ENCODE data around the gene C1orf159.

The C1orf159 gene

DNA sequence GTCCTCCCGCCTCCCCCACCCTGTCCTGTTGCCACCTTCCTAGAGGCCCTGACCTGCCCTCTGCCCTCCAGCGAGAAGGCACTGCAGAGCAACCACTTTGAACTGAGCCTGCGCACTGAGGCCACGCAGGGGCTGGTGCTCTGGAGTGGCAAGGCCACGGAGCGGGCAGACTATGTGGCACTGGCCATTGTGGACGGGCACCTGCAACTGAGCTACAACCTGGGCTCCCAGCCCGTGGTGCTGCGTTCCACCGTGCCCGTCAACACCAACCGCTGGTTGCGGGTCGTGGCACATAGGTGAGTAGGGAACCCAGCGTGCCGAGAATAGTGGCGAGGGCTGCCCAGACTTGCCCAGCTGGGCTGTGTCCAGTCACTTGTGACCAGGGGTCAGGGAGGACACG lies 62.2 kb downstream of the C1orf159 start:
- DNase-seq (ENCODE audit: low spot score): no peak

DNA sequence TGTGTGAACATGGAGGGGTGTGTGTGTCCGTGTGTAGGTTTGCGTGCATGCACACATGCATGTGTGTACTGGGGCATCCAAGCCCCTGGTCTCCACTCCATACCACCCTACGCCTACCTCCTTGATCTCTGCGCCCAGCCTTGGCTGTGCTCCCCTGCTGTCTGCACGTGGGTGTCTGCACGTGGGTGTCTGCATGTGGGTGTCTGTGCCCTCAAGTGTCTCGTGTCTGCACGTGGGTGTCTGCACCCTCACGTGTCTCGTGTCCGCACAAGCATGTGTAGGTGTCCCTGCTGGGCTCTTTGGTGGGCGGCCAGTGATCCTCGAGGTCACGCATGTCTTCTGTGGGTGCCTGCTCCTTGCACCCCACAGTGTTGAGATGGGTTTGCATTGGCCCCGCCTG lies 62.9 kb downstream of the C1orf159 start:
- no peak for DNase-seq (ENCODE audit: low spot score)

DNA sequence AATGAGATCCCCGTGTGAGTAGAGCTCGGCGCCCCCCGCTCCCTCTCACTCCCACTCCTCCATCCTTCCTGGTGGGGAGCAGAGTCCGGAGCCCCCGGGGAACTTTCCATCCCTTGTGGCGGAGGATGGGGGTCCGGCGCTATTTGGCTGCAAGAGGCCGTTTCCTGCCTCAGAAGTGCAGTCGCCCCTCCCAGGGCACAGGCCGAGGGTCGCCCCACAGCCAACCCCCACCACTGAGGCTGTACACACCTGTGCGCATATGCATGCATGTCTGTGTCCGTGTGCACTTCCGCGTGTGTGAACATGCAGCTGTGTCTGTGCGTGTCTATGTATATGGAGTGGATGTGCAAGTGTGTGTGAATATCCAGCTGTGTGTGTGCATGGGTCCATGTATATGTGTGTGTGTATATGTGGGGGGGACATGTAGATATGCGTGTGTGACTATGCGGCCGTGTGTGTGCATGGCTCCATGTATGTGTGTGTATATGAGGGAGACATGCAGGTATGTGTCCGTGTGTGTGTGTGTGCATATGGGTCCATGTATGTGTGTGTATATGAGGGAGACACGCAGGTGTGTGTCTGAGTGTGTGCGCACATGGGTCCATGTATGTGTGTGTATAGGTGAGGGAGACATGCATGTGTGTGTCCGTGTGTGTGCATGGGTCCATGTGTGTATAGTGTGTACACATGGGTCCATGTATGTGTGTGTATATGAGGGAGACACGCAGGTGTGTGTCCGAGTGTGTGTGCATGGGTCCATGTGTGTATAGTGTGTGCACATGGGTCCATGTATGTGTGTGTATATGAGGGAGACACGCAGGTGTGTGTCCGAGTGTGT lies 63.7 kb downstream of the C1orf159 start:
- no peak for DNase-seq (ENCODE audit: low spot score)

DNA sequence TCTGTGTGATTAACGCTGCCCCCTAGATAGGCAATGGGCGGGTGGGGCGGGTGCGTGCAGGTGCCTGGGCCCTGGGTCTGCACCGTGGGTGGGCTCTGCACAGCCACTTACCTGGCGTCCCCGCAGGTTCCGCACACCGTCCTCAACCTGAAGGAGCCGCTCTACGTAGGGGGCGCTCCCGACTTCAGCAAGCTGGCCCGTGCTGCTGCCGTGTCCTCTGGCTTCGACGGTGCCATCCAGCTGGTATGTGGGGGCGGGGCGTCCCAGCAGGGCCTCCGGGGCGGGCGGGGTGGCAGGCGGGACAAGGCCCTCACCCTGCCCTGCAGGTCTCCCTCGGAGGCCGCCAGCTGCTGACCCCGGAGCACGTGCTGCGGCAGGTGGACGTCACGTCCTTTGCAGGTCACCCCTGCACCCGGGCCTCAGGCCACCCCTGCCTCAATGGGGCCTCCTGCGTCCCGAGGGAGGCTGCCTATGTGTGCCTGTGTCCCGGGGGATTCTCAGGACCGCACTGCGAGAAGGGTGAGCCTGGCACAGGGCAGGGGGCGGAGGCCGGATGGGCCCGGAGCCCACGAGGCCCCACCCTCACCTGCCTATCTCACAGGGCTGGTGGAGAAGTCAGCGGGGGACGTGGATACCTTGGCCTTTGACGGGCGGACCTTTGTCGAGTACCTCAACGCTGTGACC lies 64.6 kb downstream of the C1orf159 start:
- no peak for DNase-seq (ENCODE audit: low spot score)

DNA sequence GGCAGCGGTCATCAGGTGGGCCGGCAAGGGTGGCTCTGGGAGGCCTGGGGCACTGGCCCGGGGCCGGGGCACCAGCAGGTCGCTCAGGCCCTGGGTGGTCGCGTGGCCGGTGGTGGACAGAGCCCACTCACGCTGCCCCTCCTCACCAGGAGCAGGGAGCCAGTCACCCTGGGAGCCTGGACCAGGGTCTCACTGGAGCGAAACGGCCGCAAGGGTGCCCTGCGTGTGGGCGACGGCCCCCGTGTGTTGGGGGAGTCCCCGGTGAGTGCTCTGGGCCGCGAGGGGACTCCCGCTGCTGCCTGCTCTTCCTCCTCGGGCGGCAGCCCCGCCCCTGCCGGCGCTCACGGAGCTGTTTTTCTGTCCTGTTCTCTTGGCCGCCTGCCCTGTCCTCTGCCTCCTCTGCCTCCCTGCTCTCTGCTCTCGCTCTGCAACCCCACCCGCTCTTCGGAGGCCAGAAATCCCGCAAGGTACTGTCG lies 65.3 kb downstream of the C1orf159 start:
- no peak for DNase-seq (ENCODE audit: low spot score)

DNA sequence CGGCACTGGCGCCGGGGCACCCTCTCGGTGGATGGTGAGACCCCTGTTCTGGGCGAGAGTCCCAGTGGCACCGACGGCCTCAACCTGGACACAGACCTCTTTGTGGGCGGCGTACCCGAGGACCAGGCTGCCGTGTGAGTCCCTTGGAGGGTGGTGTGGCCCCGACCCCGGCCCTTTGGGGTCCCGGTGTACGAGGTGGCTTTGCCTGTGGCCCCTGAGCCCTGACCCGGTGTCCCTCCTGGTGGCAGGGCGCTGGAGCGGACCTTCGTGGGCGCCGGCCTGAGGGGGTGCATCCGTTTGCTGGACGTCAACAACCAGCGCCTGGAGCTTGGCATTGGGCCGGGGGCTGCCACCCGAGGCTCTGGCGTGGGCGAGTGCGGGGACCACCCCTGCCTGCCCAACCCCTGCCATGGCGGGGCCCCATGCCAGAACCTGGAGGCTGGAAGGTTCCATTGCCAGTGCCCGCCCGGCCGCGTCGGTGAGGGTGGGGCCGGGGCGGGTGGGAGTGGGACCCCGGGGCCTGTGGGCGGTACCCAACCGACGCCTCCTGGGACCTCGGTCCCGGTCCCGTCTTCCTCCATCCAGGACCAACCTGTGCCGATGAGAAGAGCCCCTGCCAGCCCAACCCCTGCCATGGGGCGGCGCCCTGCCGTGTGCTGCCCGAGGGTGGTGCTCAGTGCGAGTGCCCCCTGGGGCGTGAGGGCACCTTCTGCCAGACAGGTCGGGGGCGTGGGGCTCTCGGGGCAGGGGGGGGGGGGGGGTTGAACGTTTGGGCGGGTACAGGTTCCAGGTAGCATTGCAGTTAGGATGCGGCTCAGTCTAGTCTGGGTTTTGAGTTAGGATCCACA lies 66.3 kb downstream of the C1orf159 start:
- no peak for DNase-seq (ENCODE audit: low spot score)

DNA sequence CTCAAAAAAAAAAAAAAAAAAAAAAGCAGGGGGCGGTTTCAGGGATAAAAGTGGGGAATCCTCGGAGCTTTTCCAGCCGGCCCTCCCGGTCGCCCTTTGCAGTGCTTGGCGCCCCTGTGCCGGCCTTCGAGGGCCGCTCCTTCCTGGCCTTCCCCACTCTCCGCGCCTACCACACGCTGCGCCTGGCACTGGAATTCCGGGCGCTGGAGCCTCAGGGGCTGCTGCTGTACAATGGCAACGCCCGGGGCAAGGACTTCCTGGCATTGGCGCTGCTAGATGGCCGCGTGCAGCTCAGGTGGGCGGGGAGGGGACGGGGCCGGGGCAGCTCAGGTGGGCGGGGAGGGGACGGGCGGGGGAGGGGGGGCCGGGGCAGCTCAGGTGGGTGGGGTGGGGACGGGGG lies 67.1 kb downstream of the C1orf159 start:
- no peak for DNase-seq (ENCODE audit: low spot score)

DNA sequence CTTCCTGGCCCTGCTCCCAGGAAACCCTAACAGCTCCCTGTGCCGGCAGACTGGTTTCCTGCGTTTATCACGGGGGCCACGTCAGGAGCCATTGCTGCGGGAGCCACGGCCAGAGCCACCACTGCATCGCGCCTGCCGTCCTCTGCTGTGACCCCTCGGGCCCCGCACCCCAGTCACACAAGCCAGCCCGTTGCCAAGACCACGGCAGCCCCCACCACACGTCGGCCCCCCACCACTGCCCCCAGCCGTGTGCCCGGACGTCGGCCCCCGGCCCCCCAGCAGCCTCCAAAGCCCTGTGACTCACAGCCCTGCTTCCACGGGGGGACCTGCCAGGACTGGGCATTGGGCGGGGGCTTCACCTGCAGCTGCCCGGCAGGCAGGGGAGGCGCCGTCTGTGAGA lies 67.9 kb downstream of the C1orf159 start:
- no peak for DNase-seq (ENCODE audit: low spot score)

DNA sequence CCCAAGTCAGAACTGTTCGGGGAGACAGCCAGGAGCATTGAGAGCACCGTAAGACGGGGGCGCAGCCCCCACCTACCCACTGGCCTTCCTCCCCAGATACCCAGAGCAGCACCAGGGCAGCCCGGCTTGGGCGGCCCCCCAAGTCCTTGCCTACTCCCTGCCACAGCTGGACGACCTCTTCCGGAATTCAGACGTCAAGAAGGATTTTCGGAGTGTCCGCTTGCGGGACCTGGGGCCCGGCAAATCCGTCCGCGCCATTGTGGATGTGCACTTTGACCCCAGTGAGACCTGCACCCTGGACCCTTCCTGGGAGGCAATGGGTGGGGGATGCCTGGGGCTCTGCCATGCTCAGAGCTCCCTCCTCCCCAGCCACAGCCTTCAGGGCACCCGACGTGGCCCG lies 68.5 kb downstream of the C1orf159 start:
- DNase-seq (ENCODE audit: low spot score): no peak

DNA sequence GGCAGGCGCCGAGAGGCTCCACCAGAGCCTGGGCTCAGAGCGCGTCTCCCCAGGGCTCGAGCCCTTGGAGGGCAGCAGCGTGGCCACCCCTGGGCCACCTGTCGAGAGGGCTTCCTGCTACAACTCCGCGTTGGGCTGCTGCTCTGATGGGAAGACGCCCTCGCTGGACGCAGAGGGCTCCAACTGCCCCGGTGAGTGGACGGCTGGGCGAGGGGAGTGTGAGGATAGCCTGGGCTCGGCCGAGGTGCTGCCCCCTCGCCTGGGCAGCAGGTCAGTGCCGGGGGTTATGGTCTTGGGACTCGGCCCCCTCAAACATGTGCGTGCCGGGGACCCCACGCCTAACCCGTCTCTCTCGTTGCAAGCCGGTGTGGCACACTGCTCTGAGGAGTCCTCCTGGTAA lies 69.1 kb downstream of the C1orf159 start:
- DNase-seq (ENCODE audit: low spot score): no peak

DNA sequence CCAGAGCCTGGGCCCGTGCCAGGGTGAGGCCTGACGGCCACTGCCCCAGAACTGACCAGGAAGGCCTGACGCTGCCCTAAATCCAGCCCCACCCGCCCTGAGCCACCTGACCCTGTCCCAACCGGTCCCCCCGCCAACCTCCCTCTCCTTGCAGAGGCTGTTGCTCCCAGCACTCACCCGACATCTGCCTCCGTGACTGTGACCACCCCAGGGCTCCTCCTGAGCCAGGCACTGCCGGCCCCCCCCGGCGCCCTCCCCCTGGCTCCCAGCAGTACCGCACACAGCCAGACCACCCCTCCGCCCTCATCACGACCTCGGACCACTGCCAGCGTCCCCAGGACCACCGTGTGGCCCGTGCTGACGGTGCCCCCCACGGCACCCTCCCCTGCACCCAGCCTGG lies 69.6 kb downstream of the C1orf159 start:
- DNase-seq (ENCODE audit: low spot score): no peak

DNA sequence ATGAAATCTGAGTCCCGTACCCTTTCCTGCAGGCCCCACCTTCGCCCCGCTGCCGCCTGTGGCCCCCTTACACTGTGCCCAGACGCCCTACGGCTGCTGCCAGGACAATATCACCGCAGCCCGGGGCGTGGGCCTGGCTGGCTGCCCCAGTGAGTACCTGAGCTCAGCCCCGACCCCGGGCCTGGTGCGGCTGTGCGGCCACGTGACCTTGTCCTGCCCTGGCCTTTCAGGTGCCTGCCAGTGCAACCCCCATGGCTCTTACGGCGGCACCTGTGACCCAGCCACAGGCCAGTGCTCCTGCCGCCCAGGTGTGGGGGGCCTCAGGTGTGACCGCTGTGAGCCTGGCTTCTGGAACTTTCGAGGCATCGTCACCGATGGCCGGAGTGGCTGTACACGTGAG lies 70.8 kb downstream of the C1orf159 start:
- DNase-seq (ENCODE audit: low spot score): no peak

DNA sequence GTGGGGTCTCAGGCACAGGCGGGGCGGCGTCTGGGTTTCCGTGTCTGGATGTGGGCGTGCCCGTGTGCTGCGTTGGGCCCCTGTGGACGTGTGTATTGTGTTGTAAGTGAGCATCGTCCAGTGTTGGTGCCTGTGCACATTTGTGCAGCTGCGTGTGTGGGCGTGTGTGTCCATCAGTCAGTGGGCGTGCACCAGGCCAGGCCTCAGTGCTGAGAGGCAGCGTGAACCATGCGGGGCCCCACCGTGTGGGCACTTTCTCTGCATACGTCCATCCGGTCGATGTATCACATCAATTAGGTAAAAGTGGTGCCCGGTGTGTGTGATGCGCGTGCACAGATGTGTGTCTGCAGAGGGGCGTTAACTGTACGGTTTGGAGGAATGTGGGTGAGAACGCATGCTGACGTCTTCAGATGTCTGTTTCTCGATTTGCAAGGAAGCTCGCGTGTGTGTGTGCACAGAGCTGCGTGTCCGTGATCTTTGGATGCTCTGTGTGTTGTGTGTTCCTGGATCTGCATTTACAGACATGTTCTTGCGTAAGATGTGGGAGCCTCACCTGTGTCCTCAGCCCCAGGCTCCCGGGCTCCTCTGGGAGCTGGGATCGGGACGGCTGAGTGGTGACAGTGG lies 71.3 kb downstream of the C1orf159 start:
- no peak for DNase-seq (ENCODE audit: low spot score)

DNA sequence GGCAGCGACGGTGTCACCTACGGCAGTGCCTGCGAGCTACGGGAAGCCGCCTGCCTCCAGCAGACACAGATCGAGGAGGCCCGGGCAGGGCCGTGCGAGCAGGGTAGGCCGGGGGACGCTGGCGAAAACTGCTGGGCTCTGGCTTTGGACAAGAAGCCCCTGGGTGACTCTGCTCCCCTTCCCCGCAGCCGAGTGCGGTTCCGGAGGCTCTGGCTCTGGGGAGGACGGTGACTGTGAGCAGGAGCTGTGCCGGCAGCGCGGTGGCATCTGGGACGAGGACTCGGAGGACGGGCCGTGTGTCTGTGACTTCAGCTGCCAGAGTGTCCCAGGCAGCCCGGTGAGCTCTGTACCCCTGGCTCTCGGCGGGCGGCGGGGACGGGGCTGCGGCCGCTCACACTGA lies 72.0 kb downstream of the C1orf159 start:
- no peak for DNase-seq (ENCODE audit: low spot score)

DNA sequence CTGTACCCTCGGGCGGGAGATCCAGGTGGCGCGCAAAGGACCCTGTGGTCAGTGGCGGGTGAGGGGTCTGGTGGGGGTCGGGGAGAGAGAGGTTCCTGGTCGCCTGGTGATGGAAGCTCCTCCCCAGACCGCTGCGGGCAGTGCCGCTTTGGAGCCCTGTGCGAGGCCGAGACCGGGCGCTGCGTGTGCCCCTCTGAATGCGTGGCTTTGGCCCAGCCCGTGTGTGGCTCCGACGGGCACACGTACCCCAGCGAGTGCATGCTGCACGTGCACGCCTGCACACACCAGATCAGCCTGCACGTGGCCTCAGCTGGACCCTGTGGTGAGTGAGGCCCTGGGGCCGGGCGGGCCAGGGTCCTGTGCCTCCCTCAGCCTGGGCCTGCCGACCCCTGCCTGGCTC lies 72.5 kb downstream of the C1orf159 start:
- DNase-seq (ENCODE audit: low spot score): no peak

DNA sequence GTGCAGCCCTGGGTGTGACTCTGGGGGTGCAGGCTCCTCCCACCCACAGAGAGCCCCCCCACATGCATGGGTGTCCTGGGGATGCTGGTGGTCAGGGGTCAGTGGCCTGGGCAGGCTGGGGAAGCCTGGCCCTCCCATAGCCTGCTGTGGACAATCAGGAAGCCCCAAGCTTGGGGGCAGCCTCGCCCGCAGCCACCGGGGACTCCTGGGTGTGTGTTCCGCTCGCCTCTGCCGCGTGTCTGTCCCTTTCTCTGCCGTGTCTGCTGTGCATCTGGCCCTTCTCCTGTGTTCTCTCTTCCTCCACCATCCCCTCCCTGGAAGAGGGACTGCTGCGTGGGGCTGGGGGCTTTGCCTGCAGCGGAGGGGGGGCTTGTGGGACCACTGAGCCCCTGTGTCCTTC lies 73.1 kb downstream of the C1orf159 start:
- no peak for DNase-seq (ENCODE audit: low spot score)

DNA sequence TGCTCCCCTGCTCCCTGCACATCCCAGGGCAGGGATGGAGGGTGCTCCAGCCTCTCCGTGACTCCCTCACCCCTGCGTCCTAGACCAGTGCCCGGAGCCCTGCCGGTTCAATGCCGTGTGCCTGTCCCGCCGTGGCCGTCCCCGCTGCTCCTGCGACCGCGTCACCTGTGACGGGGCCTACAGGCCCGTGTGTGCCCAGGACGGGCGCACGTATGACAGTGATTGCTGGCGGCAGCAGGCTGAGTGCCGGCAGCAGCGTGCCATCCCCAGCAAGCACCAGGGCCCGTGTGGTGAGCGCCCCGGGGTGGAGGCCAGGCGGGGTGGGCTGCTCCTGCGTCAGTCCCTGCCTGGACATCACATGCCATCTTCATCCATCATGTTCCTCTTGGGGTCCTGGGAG lies 74.0 kb downstream of the C1orf159 start:
- no peak for DNase-seq (ENCODE audit: low spot score)

DNA sequence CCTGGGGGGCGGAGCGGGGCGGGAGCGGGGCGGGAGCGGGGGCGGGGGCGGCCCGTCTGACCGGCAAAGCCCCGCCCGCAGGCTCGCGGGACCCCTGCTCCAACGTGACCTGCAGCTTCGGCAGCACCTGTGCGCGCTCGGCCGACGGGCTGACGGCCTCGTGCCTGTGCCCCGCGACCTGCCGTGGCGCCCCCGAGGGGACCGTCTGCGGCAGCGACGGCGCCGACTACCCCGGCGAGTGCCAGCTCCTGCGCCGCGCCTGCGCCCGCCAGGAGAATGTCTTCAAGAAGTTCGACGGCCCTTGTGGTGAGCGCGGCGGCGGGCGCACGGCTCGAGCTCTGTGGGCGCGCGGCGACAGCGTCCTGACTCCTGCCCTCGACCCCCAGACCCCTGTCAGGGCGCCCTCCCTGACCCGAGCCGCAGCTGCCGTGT lies 74.8 kb downstream of the C1orf159 start:
- no peak for DNase-seq (ENCODE audit: low spot score)

DNA sequence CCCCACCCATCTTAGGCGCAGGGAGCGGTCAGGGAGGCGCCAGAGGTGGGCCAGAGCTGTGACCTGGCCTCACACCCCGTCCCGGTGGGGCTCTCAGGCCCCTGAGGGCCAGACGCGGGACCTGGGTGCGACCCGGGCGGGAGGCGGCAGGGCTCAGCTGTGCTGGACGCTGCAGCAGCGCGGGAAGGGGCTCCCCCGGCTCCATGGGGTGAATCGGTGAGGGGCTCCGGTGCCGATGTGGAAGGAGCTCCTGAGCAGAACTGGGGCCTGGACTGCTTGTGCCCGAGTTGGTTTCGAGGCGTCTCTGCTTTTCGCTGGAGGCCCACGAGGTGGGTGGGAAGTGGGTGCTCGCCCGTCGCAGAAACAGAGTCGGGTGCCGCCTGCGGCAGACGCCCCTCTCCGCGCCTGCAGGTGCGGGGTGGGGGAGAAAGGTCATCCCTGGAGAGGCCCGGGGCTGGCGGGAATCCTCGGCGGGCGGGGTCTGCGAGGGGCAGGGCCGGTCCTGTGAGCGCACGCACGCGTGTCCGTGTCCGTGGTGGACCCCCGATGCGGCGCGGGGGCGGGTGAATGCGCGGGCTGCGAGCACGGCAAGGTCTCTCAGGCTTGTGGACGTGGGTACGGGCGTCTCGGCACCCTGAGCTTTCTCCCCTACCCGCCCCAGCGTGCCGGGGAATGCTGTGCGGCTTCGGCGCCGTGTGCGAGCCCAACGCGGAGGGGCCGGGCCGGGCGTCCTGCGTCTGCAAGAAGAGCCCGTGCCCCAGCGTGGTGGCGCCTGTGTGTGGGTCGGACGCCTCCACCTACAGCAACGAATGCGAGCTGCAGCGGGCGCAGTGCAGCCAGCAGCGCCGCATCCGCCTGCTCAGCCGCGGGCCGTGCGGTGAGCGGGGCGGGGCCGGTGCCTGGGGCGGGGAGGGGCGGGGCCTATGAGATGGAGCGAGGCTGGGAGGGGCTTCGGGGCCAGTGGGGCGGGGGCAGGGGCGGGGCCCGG lies 75.6 kb downstream of the C1orf159 start:
- DNase-seq (ENCODE audit: low spot score): peak; percentile 97

DNA sequence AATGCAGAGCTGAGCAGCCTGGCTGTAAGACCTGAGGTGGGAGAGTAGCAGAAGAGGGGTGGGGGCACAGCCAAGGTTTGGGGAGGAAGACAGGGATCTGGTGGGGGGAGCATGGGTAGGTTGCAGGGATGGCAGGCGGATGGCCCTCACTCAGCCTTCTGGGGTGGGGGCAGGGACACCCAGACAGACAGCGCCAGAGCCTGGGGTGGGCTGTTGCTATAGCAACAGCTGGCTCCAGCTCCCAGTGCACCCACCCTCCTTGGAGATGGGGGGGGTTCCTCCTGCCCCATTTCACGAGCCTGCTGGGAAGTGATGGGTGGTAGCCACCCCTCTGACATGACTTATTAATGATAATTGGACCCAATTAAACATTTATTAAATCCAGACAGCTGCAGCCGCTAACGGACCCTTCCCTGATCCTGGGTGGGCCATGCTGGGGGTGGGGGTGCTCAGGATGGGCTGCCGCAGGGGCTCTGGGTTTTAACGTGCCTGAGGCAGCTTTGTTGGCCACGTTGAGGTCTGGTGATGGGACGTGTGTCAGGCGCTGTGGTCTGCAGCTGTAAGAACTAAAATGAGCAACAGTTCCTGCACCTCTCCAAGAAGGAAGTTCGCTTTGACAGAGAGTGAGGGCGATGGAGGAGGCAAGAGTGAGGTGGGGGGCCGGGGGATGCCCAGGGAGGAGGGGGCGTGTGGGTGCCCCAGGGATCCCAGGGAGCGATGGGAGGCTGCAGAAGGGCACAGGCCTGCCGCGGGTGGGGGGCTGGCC lies 76.6 kb downstream of the C1orf159 start:
- DNase-seq (ENCODE audit: low spot score): no peak

Measured in HuH-7.5 (cell line).